ENCODE measurements around the gene TRAPPC1. TPM values are rescaled to one million over a fixed set of nuclear protein-coding genes. Genes with fewer than 3 reads are reported as not detected.

TRAPPC1 gene
- total and polyA plus RNA-seq, 10 of the 15 experiments (the other 5 are each of a cell fraction or from before 2014, with no cell fraction given): 31.3 to 306 (median 134) TPM

DNA sequence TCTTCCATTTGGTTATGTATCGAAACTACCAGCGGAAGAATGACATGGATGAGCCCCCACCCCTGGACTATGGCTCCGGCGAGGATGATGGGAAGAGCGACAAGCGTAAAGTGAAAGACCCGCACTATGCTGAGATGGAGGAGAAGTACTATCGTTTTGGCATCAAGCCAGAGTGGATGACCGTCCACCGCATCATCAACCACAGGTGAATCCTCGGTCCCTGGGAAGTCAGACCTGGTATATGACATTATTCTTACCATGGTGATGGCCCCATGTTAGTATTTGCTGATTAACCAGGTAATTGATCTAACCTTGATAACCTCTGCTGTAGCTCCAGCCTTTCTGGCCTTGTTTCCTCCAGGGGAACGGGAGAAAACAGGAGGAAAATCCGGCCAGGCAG, 34.7 kb downstream of the TRAPPC1 start (continued):
- TF ChIP-seq, protein P1, sequence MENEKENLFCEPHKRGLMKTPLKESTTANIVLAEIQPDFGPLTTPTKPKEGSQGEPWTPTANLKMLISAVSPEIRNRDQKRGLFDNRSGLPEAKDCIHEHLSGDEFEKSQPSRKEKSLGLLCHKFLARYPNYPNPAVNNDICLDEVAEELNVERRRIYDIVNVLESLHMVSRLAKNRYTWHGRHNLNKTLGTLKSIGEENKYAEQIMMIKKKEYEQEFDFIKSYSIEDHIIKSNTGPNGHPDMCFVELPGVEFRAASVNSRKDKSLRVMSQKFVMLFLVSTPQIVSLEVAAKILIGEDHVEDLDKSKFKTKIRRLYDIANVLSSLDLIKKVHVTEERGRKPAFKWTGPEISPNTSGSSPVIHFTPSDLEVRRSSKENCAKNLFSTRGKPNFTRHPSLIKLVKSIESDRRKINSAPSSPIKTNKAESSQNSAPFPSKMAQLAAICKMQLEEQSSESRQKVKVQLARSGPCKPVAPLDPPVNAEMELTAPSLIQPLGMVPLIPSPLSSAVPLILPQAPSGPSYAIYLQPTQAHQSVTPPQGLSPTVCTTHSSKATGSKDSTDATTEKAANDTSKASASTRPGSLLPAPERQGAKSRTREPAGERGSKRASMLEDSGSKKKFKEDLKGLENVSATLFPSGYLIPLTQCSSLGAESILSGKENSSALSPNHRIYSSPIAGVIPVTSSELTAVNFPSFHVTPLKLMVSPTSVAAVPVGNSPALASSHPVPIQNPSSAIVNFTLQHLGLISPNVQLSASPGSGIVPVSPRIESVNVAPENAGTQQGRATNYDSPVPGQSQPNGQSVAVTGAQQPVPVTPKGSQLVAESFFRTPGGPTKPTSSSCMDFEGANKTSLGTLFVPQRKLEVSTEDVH (IDR thresholded peaks at IDR 0.05; ENCODE audit: low read depth, partially characterized antibody): no peak
- no peak for TF ChIP-seq KDM1A (IDR thresholded peaks at IDR 0.05; ENCODE audit: borderline replicate concordance)

DNA sequence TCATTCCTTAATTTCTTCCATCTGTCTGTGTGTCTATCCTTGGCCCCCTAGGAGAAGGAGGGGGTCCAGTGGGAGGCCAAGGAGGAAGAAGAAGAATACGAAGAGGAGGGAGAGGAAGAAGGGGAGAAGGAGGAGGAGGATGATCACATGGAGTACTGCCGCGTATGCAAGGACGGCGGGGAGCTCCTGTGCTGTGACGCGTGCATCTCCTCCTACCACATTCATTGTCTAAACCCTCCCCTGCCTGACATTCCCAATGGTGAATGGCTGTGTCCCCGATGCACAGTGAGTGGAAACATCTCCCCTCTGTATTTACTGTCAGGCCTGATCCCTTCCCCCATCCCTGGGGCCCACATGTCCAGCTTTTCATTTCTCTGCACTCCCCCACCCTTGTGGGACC, 36.9 kb downstream of the TRAPPC1 start:
- intact Hi-C loops (cut with micrococcal nuclease; ENCODE audit: unreplicated experiment): loop anchor here (5.0 kb wide), 1 partner anchor 33 kb away; no protein-coding TSS in a partner anchor

DNA sequence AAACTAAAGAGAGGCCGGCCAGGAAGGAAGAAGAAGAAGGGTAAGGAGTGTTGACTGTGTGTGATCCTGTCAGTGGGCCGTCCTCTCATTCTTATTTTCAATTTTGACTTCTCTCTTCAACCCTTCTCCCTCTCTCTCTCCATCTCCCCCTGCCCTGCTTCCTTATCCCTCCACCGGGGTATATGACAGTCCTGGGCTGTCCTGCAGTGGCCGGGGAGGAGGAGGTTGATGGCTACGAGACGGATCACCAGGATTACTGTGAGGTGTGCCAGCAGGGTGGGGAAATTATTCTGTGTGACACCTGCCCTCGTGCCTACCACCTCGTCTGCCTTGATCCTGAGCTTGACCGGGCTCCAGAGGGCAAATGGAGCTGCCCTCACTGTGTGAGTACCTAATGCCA, 37.5 kb downstream of the TRAPPC1 start:
- in situ Hi-C loops (cut with MboI): no loop called here
- FAIRE-seq (no peak), DNase-seq (ENCODE audit: low read depth, low spot score) (no peak), ATAC-seq (no peak)
- RAD21 ChIA-PET (ENCODE audit: unreplicated experiment): no interaction called here
- CTCF ChIA-PET: no interaction called here
- H3K79me2 ChIP-seq (ENCODE audit: control insufficient read depth, insufficient read depth, low read length): peaks cover under 1% of the 10 kb centered on the region
- H3K27me3 ChIP-seq (replicated peaks in 1 of 2; ENCODE audit: control insufficient read depth in 2 of 2, insufficient read depth in 2 of 2, low read length in 1 of 2): no peaks in the 10 kb centered on the region
- H4K20me1 ChIP-seq (ENCODE audit: control insufficient read depth, insufficient read depth): no peaks in the 10 kb centered on the region
- H3K27ac ChIP-seq (ENCODE audit: control insufficient read depth, insufficient read depth): no peak overlapping the region
- no peak overlapping the region for H3K4me2 ChIP-seq (ENCODE audit: control insufficient read depth, insufficient read depth)
- POLR2A ChIA-PET: no interaction called here
- H3K4me3 ChIP-seq: no peak overlapping the region
- no peak overlapping the region for H3K9ac ChIP-seq (ENCODE audit: control insufficient read depth, insufficient read depth, low read length)
- H3K4me1 ChIP-seq (ENCODE audit: control insufficient read depth, insufficient read depth, low read length): no peaks in the 10 kb centered on the region
- SMC1A ChIA-PET (ENCODE audit: uncharacterized antibody, unreplicated experiment): no interaction called here
- no peaks in the 10 kb centered on the region for H3K9me3 ChIP-seq (replicated peaks; ENCODE audit: control insufficient read depth, insufficient read depth, low read length)
- no TSS peak for BruUV-seq (replicated peaks)
- H2AFZ ChIP-seq (ENCODE audit: control insufficient read depth, low read depth, low read length): no peak overlapping the region
- intact Hi-C loops (cut with micrococcal nuclease; ENCODE audit: unreplicated experiment): no loop called here
- peaks cover 31 to 37% of the 10 kb centered on the region in 2 experiments for H3K36me3 ChIP-seq (ENCODE audit: control insufficient read depth in 2 of 2, insufficient read depth in 2 of 2, low read length in 1 of 2)
- WGBS (ENCODE audit: insufficient coverage, insufficient replicate concordance, low lambda C conversion rate, missing lambda C conversion rate): 60% methylated on average over 9 of the region's 9 CpGs
- no peak for TF ChIP-seq GABPA (IDR thresholded peaks at IDR 0.05; ENCODE audit: low read depth)
- TF ChIP-seq, protein P2, sequence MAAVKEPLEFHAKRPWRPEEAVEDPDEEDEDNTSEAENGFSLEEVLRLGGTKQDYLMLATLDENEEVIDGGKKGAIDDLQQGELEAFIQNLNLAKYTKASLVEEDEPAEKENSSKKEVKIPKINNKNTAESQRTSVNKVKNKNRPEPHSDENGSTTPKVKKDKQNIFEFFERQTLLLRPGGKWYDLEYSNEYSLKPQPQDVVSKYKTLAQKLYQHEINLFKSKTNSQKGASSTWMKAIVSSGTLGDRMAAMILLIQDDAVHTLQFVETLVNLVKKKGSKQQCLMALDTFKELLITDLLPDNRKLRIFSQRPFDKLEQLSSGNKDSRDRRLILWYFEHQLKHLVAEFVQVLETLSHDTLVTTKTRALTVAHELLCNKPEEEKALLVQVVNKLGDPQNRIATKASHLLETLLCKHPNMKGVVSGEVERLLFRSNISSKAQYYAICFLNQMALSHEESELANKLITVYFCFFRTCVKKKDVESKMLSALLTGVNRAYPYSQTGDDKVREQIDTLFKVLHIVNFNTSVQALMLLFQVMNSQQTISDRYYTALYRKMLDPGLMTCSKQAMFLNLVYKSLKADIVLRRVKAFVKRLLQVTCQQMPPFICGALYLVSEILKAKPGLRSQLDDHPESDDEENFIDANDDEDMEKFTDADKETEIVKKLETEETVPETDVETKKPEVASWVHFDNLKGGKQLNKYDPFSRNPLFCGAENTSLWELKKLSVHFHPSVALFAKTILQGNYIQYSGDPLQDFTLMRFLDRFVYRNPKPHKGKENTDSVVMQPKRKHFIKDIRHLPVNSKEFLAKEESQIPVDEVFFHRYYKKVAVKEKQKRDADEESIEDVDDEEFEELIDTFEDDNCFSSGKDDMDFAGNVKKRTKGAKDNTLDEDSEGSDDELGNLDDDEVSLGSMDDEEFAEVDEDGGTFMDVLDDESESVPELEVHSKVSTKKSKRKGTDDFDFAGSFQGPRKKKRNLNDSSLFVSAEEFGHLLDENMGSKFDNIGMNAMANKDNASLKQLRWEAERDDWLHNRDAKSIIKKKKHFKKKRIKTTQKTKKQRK (IDR thresholded peaks at IDR 0.05; ENCODE audit: low read depth, low read length): no peak
- no peak for TF ChIP-seq RAD21 (IDR thresholded peaks at IDR 0.05; ENCODE audit: insufficient read depth, low read depth, low read length)
- no peak for TF ChIP-seq TAF1 (IDR thresholded peaks at IDR 0.05; ENCODE audit: borderline replicate concordance, low read depth, low read length)
- TF ChIP-seq BCL11A (IDR thresholded peaks at IDR 0.05; ENCODE audit: low read depth, low read length): no peak
- TF ChIP-seq WRNIP1 (IDR thresholded peaks at IDR 0.05; ENCODE audit: borderline replicate concordance, low read depth, low read length): no peak
- TF ChIP-seq CREM (IDR thresholded peaks at IDR 0.05; ENCODE audit: low read depth): no peak
- no peak for TF ChIP-seq JUND (IDR thresholded peaks at IDR 0.05; ENCODE audit: low read depth, low read length)
- TF ChIP-seq ZNF274 (IDR thresholded peaks at IDR 0.05; ENCODE audit: insufficient read depth, insufficient read length): no peak

More for the DNA sequence above, 36.9 kb downstream of the TRAPPC1 start:
- BruUV-seq (replicated peaks): no TSS peak
- Histone ChIP-seq H3K4me2 (ENCODE audit: control insufficient read depth, insufficient read depth) (no peak overlapping the region), H3K9ac (ENCODE audit: control insufficient read depth, insufficient read depth, low read length) (no peak overlapping the region), H3K27me3 (replicated peaks in 1 of 2; ENCODE audit: control insufficient read depth in 2 of 2, insufficient read depth in 2 of 2, low read length in 1 of 2) (no peaks in the 10 kb centered on the region), H3K9me3 (replicated peaks; ENCODE audit: control insufficient read depth, insufficient read depth, low read length) (no peaks in the 10 kb centered on the region), H4K20me1 (ENCODE audit: control insufficient read depth, insufficient read depth) (no peaks in the 10 kb centered on the region), H3K4me1 (ENCODE audit: control insufficient read depth, insufficient read depth, low read length) (no peaks in the 10 kb centered on the region), H3K36me3 (ENCODE audit: control insufficient read depth in 2 of 2, insufficient read depth in 2 of 2, low read length in 1 of 2) (peaks cover 30 to 43% of the 10 kb centered on the region in 2 experiments), H2AFZ (ENCODE audit: control insufficient read depth, low read depth, low read length) (no peak overlapping the region), H3K4me3 (no peak overlapping the region), H3K27ac (ENCODE audit: control insufficient read depth, insufficient read depth) (no peak overlapping the region), H3K79me2 (ENCODE audit: control insufficient read depth, insufficient read depth, low read length) (no peaks in the 10 kb centered on the region)
- ChIA-PET CTCF (no interaction called here), POLR2A (no interaction called here), RAD21 (ENCODE audit: unreplicated experiment) (no interaction called here), SMC1A (ENCODE audit: uncharacterized antibody, unreplicated experiment) (no interaction called here)
- in situ Hi-C loops (cut with MboI): no loop called here
- TF ChIP-seq MTA2 (IDR thresholded peaks at IDR 0.05; ENCODE audit: low read depth): no peak
- FAIRE-seq: no peak
- no peak for ATAC-seq
- no peak for DNase-seq (ENCODE audit: low read depth, low spot score)
- WGBS (ENCODE audit: insufficient coverage, insufficient replicate concordance, low lambda C conversion rate, missing lambda C conversion rate): 85% methylated on average over 8 of the region's 8 CpGs

Data from GM12878 (cell line).